Iris pigment epithelial cell (primary cell): Measurements from ENCODE around the gene MEIS1.
"Not testable (repeated sequence)": the region's sequence is repeated elsewhere in the genome, so short reads cannot be mapped to it uniquely, and the experiment has no call there.

Experiments
- DNase-seq: peaks from one replicate; pipeline ENCODE4 v3.0.0-alpha.2; 2011; ENCODE audit warnings: low read depth

The MEIS1 gene

GRCh38 chr2:66434679-66435548, at the start of gene MEIS1:
TSS of gene MEIS1 (plus strand) at chr2:66435125. CDS start at chr2:66435857, 732 bp downstream.
- DNase-seq = peak; percentile 97

GRCh38 chr2:66387016-66387753, 47.7 kb upstream of the MEIS1 start:
- no peak for DNase-seq

GRCh38 chr2:66389651-66390131, 45.2 kb upstream of the MEIS1 start:
- DNase-seq = peak; percentile 2

GRCh38 chr2:66390152-66390551, 44.8 kb upstream of the MEIS1 start:
- DNase-seq = no peak

GRCh38 chr2:66390811-66391210, 44.1 kb upstream of the MEIS1 start:
- DNase-seq = no peak

GRCh38 chr2:66391240-66391639, 43.7 kb upstream of the MEIS1 start:
- DNase-seq = not testable (repeated sequence)

- DNase-seq = no peak
Measured at GRCh38 chr2:66405473-66405872, 29.5 kb upstream of the MEIS1 start.

- no peak for DNase-seq
Measured at GRCh38 chr2:66408905-66409304, 26.0 kb upstream of the MEIS1 start.

- no peak for DNase-seq
Measured at GRCh38 chr2:66412874-66413273, 22.1 kb upstream of the MEIS1 start.

- no peak for DNase-seq
Measured at GRCh38 chr2:66414896-66415295, 20.0 kb upstream of the MEIS1 start.

GRCh38 chr2:66418381-66418780, 16.5 kb upstream of the MEIS1 start:
- no peak for DNase-seq

GRCh38 chr2:66421612-66422011, 13.3 kb upstream of the MEIS1 start:
- DNase-seq = no peak

GRCh38 chr2:66423391-66424124, 11.4 kb upstream of the MEIS1 start:
- no peak for DNase-seq

- no peak for DNase-seq
Measured at GRCh38 chr2:66426244-66427111, 8.4 kb upstream of the MEIS1 start.

GRCh38 chr2:66427300-66427699, 7.6 kb upstream of the MEIS1 start:
- no peak for DNase-seq

- peak; percentile 66 for DNase-seq
Measured at GRCh38 chr2:66428986-66429612, 5.8 kb upstream of the MEIS1 start.

GRCh38 chr2:66429693-66430504, 5.0 kb upstream of the MEIS1 start:
- DNase-seq = no peak

- no peak for DNase-seq
Measured at GRCh38 chr2:66430505-66431273, 4.2 kb upstream of the MEIS1 start.

- no peak for DNase-seq
Measured at GRCh38 chr2:66431274-66431642, 3.7 kb upstream of the MEIS1 start.
